HTR-8/SVneo (cell line): ENCODE measurements around the gene MALRD1.

Source experiments
- DNase-seq: peaks from one replicate; pipeline ENCODE4 v3.0.0; 2011; ENCODE audit warnings: low spot score, mixed read lengths; ENCODE audit not compliant: insufficient read length
- FAIRE-seq: peaks from 2 replicates; lab custom pipeline; 2011; peaks lifted over from hg19 to GRCh38; lab: Jason Lieb, UNC

The MALRD1 gene

GRCh38 chr10:19209319-19209718, 160.7 kb downstream of the MALRD1 start:
- DNase-seq: no peak
- FAIRE-seq: no peak

DNA sequence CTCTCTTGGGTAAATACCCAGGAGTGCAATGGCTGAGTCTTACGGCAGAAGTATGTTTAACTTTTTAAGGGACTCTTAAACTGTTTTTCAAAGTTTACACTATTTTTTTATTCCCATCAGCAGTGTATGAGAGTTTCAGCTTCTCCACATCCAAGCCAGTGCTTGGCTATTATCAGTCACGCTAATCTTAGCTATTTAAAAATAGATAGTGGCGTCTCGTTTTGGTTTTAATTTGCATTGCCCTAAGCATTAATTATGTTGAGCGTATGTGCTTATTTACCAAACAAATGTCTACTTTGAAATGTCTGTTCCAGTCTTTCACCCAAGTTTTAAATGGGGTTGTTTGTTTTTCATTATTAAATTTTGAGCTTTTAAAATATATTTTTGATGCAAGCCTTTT, 164.0 kb downstream of the MALRD1 start:
- no peak for FAIRE-seq

GRCh38 chr10:19221216-19221615, 172.6 kb downstream of the MALRD1 start:
- FAIRE-seq: no peak
- no peak for DNase-seq

More for the DNA sequence above, 164.0 kb downstream of the MALRD1 start:
- no peak for DNase-seq

- DNase-seq: no peak
- no peak for FAIRE-seq
Observed at GRCh38 chr10:19226025-19226424, 177.4 kb downstream of the MALRD1 start.

DNA sequence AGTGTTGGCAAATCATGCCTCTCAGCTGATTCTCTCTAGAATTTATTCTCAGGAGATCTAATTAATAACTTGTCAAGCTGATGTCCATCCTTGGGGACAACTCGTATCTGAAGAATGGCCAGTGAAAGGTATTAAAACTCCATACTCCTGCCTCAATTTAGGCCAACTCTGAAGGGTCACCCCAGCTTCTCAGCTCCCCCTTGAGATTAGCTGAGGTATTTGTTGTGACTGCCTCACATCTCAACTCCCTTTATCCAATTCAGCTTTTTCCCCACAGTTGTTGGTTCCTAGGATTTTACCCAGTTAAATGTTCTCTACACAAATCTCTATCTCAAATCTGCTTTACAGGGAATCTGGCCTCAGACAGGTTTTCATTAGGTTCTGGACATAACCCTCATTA, 182.4 kb downstream of the MALRD1 start:
- DNase-seq (no peak), FAIRE-seq (no peak)

- FAIRE-seq (no peak), DNase-seq (no peak)
Observed at GRCh38 chr10:19245889-19246752, 197.5 kb downstream of the MALRD1 start.

DNA sequence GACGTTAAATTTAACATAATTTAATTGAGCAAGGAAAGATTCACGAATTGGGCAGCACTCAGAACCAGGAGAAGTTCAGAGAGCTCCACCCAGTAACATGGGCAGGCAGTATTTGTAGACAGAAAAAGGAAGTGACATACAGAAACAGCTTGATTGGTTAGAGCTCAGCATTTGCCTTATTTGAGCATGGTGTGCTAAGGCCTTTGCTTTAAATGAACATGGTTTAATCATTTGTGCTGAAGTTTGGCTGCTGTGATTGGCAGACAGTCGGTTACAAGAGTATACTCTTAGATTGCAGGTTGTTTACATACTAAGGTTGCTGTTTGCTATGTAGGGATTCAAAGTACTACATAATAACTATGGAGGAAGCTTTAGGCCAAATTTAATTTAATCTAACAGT, 199.2 kb downstream of the MALRD1 start:
- no peak for DNase-seq

GRCh38 chr10:19250546-19250945, 201.9 kb downstream of the MALRD1 start:
- no peak for FAIRE-seq
- DNase-seq: no peak

More for the DNA sequence above, 199.2 kb downstream of the MALRD1 start:
- FAIRE-seq: no peak

- no peak for FAIRE-seq
- no peak for DNase-seq
Observed at GRCh38 chr10:19252531-19252930, 203.9 kb downstream of the MALRD1 start.

DNA sequence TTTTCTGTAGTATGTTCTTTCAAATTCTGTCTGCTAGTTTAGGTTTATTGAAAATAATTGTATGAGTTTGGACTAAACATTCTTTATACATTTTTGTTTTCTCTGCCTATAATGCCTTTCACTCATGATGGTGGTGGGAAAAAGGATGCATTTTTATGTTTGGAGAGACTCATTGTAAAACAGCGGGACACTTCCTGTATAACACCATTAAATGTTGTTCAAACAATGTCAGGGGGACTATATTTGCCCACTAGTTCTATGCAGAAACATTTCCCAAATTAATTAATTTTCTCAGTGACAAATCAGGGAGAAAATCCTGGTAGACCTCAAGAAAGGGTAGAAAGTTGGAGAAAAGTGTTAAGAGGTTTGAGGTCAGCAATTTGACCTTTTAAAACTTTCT, 207.7 kb downstream of the MALRD1 start:
- no peak for FAIRE-seq
- DNase-seq: no peak

DNA sequence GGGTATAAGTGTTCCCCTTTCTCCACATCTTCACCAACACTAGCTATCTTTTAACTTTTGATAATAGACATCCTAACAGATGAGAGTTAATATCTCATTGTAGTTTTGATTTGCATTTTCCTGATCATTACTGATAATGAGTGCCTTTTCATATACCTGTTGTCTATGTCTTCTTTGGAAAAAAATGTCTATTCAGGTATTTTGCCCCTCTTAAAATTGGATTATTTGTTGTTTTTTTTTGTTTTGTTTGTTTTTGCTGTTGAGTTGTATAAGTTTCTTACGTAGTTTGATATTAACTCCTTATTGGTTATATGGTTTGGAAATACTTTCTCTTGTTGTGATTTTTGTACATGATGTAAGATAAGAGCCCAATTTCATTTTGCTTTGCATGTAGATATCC, 214.7 kb downstream of the MALRD1 start:
- DNase-seq (no peak), FAIRE-seq (no peak)

DNA sequence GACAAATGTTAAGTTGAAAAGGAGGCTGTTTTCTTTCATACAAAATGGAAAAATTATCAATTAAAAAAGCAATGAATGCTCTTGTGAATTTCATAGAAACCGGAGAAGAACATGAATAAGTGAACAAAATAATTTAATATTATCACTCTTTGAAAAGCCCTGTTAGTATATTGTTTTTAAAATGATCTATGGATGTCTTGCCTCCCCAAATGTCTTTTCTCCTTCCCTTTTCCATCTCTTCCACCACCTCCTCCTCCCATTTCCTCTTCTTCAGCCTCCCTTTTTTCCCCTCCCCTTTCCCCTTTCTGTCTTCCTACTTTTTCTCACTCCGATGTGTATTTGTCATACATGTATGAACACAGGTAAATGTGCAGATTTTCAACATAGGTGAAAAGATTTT, 234.7 kb downstream of the MALRD1 start:
- FAIRE-seq (no peak), DNase-seq (no peak)

DNA sequence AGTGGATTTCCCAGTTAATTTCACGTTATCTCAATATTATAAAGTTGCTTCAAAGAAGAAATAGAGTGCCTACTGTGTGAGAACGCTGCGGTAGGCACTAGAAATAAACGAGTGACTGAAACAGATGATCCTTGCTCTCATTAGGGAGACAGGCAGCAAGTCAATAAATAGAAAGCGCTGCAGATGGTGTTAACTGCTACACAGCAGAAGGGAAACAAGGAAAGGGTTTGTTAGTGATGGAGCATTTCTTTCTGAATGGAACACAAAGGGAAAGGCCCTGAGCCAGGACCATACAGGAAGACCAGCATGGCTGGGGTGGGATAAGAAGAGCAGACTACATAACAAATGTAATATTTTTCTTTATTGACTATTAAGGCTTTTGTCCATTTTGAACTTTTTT, 235.2 kb downstream of the MALRD1 start:
- DNase-seq (no peak), FAIRE-seq (no peak)

GRCh38 chr10:19290770-19291169, 242.2 kb downstream of the MALRD1 start:
- FAIRE-seq: no peak
- DNase-seq: no peak

DNA sequence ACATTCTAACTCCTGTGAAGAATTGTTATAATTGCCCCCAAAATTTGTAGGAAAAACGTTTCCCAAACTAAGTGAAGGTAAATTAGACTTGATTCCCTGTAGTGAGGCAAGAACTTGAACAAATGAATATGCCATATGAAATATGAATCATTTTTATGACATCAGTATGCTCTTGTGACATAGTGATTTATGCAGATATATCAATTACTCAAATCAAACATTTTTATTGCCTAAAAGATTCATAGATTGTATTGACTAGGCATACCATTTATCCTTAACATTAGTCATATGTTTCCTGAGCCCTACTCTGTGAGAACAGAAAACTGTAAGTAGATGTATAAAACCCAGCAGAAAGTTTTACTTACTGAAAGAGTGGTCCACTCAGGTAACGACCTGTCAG, 245.6 kb downstream of the MALRD1 start:
- no peak for FAIRE-seq
- no peak for DNase-seq

DNA sequence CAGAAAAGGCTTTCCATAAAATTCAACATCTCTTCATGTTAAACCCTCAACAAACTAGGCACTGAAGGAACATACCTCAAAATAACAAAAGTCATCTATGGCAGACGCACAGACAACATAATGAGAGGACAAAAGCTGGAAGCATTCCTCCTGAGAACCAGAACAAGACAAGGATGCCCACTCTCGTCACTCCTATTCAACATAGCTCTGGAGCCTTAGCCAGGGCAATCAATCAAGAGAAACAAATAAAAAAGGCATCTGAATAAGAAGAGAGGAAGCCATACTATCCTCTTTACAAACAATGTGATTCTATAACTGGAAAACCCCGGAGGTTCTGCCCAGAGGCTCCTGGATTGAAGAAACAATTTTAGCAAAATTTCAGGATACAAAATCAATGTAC, 251.0 kb downstream of the MALRD1 start:
- DNase-seq (no peak), FAIRE-seq (no peak)

GRCh38 chr10:19302117-19302516, 253.5 kb downstream of the MALRD1 start:
- DNase-seq: no peak
- FAIRE-seq: no peak

- FAIRE-seq (no peak), DNase-seq (no peak)
Observed at GRCh38 chr10:19310066-19310465, 261.5 kb downstream of the MALRD1 start.

DNA sequence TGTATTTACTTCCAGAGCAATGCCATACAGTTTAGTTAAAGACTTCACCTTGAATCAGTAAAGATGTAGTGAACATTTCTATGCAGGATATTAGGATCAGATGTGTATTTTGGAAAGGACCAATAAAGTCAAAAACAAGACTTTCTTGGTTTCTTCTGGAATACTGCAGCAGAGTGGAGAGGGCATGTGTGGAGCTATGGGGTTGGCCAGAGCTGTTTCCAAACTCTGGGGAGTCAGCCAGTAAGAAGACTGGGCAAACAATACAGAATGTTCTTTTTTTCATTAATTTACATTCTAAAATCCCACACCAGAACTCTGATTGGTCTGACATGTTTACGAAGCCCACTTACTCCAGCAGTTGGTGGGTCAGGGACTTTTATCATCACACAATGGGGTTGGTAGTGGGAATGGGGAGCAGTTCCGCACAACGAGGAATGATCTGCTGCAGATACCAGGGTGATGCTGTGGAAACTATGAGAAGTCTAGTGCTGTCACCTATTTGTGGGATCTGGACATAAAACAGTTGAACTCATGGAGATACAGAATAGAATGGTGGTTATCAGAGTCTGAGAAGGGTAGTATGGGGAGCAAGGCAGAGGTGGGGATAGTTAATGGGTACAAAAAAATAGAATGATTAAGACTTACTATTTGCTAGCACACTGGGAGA, 267.7 kb downstream of the MALRD1 start:
- FAIRE-seq (no peak), DNase-seq (no peak)

- FAIRE-seq (no peak), DNase-seq (no peak)
Observed at GRCh38 chr10:19317952-19318351, 269.4 kb downstream of the MALRD1 start.

GRCh38 chr10:19325581-19325980, 277.0 kb downstream of the MALRD1 start:
- DNase-seq (no peak), FAIRE-seq (no peak)

- DNase-seq (no peak), FAIRE-seq (no peak)
Observed at GRCh38 chr10:19328582-19328981, 280.0 kb downstream of the MALRD1 start.
